ENCODE measurements around the gene XPC. TPM values are rescaled to one million over a fixed set of nuclear protein-coding genes. Genes with fewer than 3 reads are reported as not detected.

Gene XPC
- total RNA-seq, 1 experiment from 2014 or later, result 17.7 TPM

DNA sequence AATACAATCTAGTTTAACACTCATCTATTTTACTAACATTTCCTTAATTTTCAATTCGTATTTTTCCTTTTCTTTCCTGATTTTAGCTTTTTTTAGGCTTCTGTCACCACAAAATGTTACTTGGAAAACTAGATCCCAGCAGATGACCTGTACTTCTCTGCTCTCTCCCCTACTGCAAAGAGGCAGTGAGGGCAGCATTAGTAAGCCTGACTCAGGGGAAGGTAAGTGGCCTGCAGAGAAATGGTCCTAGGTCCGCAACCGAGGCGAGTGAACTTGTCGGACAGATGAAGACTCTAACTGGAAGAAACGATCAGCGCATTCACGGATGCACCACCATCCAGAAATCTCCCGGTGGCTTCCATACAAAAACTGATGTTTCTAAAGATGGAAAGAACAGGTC lies 33.2 kb downstream of the XPC start:
- DNase-seq (ENCODE audit: low read depth in 1 of 2, low spot score in 2 of 2), result no peak
- peaks cover 61% of the 10 kb centered on the region for H3K36me3 ChIP-seq
- H3K4me1 ChIP-seq (replicated peaks), result peaks cover 37% of the 10 kb centered on the region

DNA sequence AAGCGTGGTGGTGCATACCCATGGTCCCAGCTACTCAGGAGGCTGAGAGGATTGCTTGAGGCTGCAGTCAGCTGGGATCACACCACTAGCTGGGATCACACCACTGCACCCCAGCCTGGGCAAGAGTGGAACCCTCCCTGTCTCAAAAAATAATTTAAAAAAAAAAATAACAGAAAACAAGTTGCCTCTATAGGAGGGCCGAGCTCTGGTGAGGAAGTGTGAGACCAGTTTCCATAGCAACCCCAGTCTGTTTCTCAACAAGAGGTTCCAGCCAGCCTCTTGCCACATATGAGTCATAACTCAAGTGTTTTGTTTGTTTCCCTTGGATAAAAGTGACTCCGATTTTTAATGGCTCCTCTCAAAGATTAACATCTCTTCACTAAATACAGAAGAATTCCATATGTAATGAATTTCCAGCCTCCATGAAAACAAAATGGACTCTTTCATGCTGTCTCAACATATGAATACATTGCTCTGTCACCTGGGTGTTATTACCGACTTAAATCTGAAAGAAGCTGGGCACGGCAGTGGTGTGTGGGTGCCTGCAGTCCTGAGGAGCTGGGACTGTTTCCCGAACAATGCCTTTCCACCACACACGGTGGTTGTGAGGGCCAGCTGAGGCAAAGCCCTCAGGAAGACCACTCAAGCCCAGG lies 33.9 kb downstream of the XPC start:
- H3K27me3 ChIP-seq (replicated peaks), result no peaks in the 10 kb centered on the region
- DNase-seq (ENCODE audit: low read depth in 1 of 2, low spot score in 2 of 2), result peak; percentile 88 to 93
- H3K9me3 ChIP-seq (replicated peaks), result no peaks in the 10 kb centered on the region
- peaks cover 61% of the 10 kb centered on the region for H3K36me3 ChIP-seq
- peaks cover 37% of the 10 kb centered on the region for H3K4me1 ChIP-seq (replicated peaks)
- peak overlapping the region; percentile 99 for H3K27ac ChIP-seq
- no peak overlapping the region for H3K4me3 ChIP-seq

More for the DNA sequence above, 33.2 kb downstream of the XPC start:
- Histone ChIP-seq H3K27me3 (replicated peaks) (no peaks in the 10 kb centered on the region), H3K27ac (peak overlapping the region; percentile 99), H3K4me3 (no peak overlapping the region), H3K9me3 (replicated peaks) (no peaks in the 10 kb centered on the region)

DNA sequence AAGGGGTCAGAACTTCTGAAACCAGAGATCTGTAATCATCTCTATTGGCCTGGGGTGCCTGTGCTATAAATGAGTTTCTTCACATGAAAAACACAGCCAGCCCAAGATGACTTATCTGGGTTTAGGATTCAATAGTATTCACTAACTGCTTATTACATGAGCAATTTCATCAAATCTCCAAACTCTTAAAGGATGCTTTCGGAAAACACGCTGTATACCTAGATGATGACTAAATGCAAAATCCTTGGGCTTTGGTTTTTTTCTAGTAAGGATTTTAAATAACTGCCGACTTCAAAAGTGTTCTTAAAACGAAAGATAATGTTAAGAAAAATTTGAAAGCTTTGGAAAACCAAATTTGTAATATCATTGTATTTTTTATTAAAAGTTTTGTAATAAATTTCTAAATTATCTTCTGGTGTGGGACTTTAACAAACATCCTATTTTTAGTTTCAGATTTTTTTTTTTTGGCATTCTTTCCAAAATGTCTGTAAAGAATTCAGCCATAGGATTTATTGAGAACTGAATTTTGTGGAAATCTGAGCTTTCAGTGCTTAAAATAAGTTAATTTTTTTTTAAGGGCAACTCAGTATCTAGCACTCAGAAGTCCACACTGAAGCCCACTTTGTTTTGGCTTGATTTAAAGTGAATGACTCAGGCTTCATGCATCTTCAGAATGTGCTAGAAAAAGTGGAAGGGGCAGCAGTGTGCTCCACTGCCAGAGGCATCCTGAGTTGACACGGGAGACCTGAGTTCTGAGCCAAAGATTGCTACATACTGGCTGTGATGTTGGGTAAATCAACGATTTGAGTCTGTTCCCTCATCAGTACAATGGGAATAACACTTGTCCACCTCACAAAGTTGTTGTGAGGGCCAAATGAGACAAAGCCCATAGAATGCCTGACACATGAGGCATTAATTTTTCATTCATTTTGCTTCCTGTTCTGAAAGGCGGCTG lies 34.9 kb downstream of the XPC start:
- peaks cover 70% of the 10 kb centered on the region for H3K36me3 ChIP-seq
- peak; percentile 80 to 84 for DNase-seq (ENCODE audit: low read depth in 1 of 2, low spot score in 2 of 2)
- H3K4me1 ChIP-seq (replicated peaks), result peaks cover 37% of the 10 kb centered on the region
- no peak overlapping the region for H3K4me3 ChIP-seq
- H3K27me3 ChIP-seq (replicated peaks), result no peaks in the 10 kb centered on the region
- H3K27ac ChIP-seq, result peak overlapping the region; percentile 99
- H3K9me3 ChIP-seq (replicated peaks), result no peaks in the 10 kb centered on the region

DNA sequence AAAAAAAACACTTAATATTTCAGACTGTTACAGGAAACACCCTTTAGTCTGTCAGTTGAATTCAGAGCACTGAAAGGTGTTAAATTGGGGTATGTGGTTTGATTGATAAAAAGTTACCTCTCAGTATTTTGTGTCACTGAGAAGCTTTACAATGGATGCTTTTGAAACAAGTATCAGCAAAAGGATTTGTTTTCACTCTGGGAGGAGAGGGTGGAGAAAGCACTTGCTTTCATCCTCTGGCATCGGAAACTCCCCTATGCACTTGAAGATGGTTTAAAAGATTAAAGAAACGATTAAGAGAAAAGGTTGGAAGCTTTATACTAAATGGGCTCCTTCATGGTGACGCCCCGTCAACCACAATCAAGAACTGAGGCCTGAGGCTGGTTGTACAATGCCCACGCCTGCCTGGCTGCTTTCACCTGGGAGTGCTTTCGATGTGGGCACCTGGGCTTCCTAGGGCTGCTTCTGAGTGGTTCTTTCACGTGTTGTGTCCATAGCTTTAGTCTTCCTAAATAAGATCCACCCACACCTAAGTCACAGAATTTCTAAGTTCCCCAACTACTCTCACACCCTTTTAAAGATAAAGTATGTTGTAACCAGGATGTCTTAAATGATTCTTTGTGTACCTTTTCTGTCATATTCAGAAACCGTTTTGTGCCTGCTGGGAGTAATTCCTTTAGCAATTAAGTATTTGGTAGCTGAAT lies 35.7 kb downstream of the XPC start:
- Histone ChIP-seq H3K9me3 (replicated peaks) (no peaks in the 10 kb centered on the region), H3K36me3 (peaks cover 70% of the 10 kb centered on the region), H3K4me3 (no peak overlapping the region), H3K4me1 (replicated peaks) (peaks cover 37% of the 10 kb centered on the region), H3K27me3 (replicated peaks) (no peaks in the 10 kb centered on the region), H3K27ac (peak overlapping the region; percentile 99)
- DNase-seq (ENCODE audit: low read depth in 1 of 2, low spot score in 2 of 2), result no peak

DNA sequence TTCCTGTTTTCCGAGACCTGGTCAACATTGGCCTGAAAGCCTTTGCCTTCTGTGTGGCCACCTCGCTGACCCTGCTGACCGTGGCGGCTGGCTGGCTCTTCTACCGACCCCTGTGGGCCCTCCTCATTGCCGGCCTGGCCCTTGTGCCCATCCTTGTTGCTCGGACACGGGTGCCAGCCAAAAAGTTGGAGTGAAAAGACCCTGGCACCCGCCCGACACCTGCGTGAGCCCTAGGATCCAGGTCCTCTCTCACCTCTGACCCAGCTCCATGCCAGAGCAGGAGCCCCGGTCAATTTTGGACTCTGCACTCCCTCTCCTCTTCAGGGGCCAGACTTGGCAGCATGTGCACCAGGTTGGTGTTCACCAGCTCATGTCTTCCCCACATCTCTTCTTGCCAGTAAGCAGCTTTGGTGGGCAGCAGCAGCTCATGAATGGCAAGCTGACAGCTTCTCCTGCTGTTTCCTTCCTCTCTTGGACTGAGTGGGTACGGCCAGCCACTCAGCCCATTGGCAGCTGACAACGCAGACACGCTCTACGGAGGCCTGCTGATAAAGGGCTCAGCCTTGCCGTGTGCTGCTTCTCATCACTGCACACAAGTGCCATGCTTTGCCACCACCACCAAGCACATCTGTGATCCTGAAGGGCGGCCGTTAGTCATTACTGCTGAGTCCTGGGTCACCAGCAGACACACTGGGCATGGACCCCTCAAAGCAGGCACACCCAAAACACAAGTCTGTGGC lies 36.6 kb downstream of the XPC start:
- Histone ChIP-seq H3K4me1 (replicated peaks) (peaks cover 37% of the 10 kb centered on the region), H3K36me3 (peaks cover 68% of the 10 kb centered on the region), H3K27ac (peak overlapping the region; percentile 99; the same call in 1 of the 2 replicates), H3K27me3 (replicated peaks) (no peaks in the 10 kb centered on the region), H3K4me3 (no peak overlapping the region), H3K9me3 (replicated peaks) (no peaks in the 10 kb centered on the region)
- DNase-seq (ENCODE audit: low read depth in 1 of 2, low spot score in 2 of 2), result no peak

DNA sequence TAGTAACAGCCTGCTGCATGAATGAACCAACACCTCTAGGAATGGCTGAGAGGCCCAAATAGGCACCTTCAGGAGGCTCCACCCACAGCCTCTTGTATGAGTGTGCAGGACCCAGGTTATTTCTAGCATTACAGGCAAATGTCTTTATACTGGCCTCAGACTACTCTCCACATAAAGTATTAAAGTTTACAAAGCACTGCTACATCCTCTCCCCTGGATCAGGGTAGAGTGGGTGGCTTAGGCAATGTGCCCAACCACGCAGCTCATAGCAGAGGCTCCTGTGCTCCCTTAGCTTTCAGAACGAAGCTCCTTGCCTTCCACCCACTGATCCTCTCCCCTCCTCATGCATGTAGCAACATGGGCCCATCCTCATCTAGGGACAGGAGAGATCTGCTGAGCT lies 37.3 kb downstream of the XPC start:
- peaks cover 37% of the 10 kb centered on the region for H3K4me1 ChIP-seq (replicated peaks)
- H3K27ac ChIP-seq, result no peak overlapping the region
- H3K9me3 ChIP-seq (replicated peaks), result no peaks in the 10 kb centered on the region
- no peaks in the 10 kb centered on the region for H3K27me3 ChIP-seq (replicated peaks)
- H3K36me3 ChIP-seq, result peaks cover 68% of the 10 kb centered on the region
- no peak overlapping the region for H3K4me3 ChIP-seq
- DNase-seq (ENCODE audit: low read depth in 1 of 2, low spot score in 2 of 2), result no peak

DNA sequence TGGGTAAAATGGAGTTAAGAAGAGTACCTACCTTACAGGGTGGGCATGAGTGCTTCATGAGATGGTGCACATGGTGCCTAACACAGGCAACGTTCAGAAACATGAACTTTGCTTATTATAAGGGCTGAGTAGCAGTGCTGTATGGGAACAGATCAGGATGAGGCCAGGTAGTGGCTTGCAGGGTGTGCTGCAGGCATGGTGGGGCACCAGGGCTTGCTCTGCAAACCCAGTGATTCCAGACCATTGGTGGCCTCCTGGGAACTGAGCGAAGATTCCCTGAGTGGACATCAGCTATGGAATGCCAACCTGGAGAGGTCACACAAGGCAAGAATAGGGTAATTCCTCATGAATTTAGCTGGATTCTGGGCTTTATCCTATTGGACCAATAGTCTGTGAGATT lies 37.7 kb downstream of the XPC start:
- no peak for DNase-seq (ENCODE audit: low read depth in 1 of 2, low spot score in 2 of 2)
- Histone ChIP-seq H3K4me3 (no peak overlapping the region), H3K4me1 (replicated peaks) (peaks cover 34% of the 10 kb centered on the region), H3K27ac (no peak overlapping the region), H3K36me3 (peaks cover 68% of the 10 kb centered on the region), H3K27me3 (replicated peaks) (no peaks in the 10 kb centered on the region), H3K9me3 (replicated peaks) (no peaks in the 10 kb centered on the region)

DNA sequence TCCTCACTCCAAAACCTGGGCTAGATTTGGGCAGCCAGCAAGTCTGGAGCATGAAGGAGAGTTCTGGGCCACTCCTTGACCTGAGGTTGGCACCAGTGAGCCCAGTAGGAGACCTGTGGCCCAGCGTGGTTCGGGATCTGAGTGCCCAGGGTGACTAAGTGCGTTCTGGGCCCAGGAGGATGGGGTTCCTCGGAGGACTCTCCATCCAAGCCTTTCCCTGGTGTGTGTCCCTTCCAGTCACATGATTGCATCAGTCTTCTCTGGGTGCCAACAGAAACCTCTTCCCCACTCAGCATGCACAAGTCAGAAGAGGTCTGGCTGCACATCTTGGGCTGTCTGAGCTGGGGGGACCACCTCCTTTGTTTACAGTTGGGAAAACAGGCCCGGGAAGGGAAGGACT lies 38.6 kb downstream of the XPC start:
- Histone ChIP-seq H3K9me3 (replicated peaks) (no peaks in the 10 kb centered on the region), H3K27me3 (replicated peaks) (no peaks in the 10 kb centered on the region), H3K4me3 (no peak overlapping the region), H3K4me1 (replicated peaks) (peaks cover 25% of the 10 kb centered on the region), H3K27ac (no peak overlapping the region), H3K36me3 (peaks cover 72% of the 10 kb centered on the region)
- DNase-seq (ENCODE audit: low read depth in 1 of 2, low spot score in 2 of 2), result no peak

DNA sequence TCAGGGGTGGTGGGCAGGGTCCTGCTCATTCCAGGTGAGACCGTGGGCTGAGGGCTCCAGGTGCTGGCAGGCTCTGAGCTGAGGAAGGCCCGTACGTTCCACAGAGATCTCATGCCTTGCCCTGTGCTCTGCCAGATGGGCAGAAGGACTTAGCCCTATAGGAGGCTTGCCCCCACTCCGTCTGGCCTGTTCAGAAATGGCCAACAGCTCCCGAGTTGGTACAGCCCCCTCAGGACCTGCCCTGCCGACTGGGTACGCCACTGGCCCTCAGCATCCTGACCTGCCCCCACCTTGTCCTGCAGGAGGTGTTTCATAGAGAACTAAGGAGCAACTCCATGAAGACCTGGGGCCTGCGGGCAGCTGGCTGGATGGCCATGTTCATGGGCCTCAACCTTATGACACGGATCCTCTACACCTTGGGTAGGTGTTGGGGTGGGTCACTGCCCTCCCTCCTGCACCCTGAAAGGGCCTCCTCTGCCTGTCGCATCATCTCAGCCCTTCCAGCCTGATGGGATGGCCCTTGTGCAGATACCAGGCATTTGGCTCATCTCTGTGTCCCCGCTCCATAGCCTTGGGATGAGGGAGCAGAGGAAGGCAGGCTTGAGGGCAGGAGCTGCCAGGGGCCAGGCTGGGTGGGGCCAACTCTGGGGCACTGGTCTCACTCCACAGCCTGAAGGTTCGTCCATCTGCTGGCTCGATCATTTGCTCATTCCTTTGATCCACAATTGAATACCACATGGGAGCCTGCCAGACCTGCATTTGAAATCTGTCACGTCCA lies 39.3 kb downstream of the XPC start:
- H3K4me1 ChIP-seq (replicated peaks), result peaks cover 20% of the 10 kb centered on the region
- no peaks in the 10 kb centered on the region for H3K9me3 ChIP-seq (replicated peaks)
- H3K36me3 ChIP-seq, result peaks cover 79% of the 10 kb centered on the region
- H3K27me3 ChIP-seq (replicated peaks), result no peaks in the 10 kb centered on the region
- DNase-seq (ENCODE audit: low read depth in 1 of 2, low spot score in 2 of 2), result no peak
- no peak overlapping the region for H3K27ac ChIP-seq
- no peak overlapping the region for H3K4me3 ChIP-seq

DNA sequence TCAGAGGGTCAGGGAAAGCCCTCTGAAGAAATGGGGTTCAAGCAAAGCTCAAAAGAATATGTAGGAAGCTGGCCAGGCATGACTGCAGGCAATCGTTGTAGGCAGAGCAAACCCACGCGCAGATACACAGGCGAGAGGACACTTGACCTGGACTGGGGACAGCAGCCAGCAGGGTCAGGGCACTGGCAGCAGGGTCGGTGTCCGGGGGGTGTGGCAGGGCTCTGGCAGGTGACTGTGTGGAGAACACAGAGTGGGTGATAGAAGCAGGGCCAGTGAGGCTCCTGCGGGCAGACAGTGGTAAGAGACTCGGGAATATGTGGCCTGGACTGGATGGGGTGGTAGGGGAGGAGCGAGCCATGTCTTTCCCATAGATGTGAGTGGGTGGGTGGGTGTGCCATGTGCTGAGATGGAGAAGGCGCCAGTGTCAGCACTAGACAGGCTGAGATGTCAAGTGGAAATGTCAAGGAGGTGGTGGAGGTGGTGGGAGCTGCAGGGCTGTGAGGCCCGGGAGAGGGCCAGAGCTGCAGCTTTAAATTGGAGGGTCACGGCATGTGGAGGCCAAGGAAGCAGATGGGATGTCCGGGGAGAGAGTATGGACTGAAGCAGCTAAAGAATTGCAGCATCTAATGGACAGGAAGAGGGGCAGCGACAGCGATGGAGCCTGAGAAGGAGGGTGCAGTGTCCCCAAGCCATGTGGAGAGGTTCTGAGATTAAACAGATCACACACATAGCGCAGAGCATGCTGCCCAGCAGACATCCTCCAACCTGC lies 40.1 kb downstream of the XPC start:
- Histone ChIP-seq H3K27me3 (replicated peaks) (no peaks in the 10 kb centered on the region), H3K9me3 (replicated peaks) (no peaks in the 10 kb centered on the region), H3K27ac (no peak overlapping the region), H3K4me3 (no peak overlapping the region), H3K36me3 (peaks cover 87% of the 10 kb centered on the region), H3K4me1 (replicated peaks) (peaks cover 13% of the 10 kb centered on the region)
- no peak for DNase-seq (ENCODE audit: low read depth in 1 of 2, low spot score in 2 of 2)

DNA sequence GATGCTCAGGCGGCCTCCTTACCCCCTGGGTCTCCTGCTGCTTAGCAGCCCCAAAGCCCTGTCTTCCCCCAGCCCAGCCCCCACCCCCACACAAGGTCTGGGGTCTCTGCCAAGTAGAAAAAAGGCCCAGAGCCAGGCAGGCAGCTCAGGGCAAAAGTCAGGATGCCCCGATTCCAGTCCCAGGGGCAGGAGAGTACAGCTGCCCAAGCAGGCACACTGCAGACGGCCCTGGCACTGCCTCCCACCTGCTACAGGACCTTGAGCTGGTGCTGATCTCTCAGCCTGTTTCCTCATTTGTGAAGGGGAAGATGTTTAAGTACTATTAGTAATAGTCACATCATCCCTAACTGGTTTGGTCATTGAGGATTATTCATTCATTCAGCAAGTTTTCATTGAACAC lies 41.0 kb downstream of the XPC start:
- H3K36me3 ChIP-seq, result peaks cover 88% of the 10 kb centered on the region
- no peak overlapping the region for H3K27ac ChIP-seq

DNA sequence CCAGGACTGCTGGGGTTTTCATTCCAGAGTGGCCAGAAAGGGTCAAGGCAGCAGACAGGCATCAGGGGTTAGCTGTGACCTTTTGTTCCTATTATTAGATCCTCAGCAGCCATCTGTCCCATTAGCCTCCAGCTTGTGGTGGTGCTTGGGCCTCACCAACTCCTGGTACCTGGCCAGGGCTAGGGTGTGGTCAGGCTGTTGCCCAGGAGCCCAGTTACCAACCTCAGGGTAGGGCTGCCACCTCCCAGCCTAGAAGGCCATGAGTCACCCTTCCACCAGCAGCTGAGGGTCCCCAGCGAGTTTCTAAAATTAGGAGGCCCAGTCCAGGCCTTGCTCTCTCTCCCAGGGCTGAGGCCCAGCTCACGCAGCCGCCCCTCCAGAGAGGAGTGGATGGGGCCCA lies 41.4 kb downstream of the XPC start:
- Histone ChIP-seq H3K36me3 (peaks cover 88% of the 10 kb centered on the region), H3K4me3 (no peak overlapping the region), H3K4me1 (replicated peaks) (no peaks in the 10 kb centered on the region; the same call in 1 of the 2 replicates), H3K27ac (no peak overlapping the region), H3K27me3 (replicated peaks) (no peaks in the 10 kb centered on the region), H3K9me3 (replicated peaks) (no peaks in the 10 kb centered on the region)
- no peak for DNase-seq (ENCODE audit: low read depth in 1 of 2, low spot score in 2 of 2)

More for the DNA sequence above, 41.0 kb downstream of the XPC start:
- no peak for DNase-seq (ENCODE audit: low read depth in 1 of 2, low spot score in 2 of 2)
- Histone ChIP-seq H3K9me3 (replicated peaks) (no peaks in the 10 kb centered on the region), H3K4me3 (no peak overlapping the region), H3K4me1 (replicated peaks) (peaks cover 4% of the 10 kb centered on the region), H3K27me3 (replicated peaks) (no peaks in the 10 kb centered on the region)

Data from SJSA1 (cell line).